Fibroblast of the aortic adventitia (primary cell): Measurements from ENCODE around the gene PDGFB. TPM values are rescaled to one million over a fixed set of nuclear protein-coding genes. Genes with fewer than 3 reads are reported as not detected.

Experiments
- DNase-seq: peaks from one replicate; pipeline ENCODE4 v3.0.0-alpha.2; 2010; ENCODE audit warnings: low read depth
- H3K4me3 ChIP-seq: 2 replicates; pipeline ENCODE4 v1.5.1; 2011; ENCODE audit warnings: low read depth, mild to moderate bottlenecking, control low read depth, low read length, moderate library complexity
- total RNA-seq: library from RNA; depleted of rRNA; stranded (reverse); fragments of >200 nt; gene quantifications from 2 replicates; pipeline ENCODE4 v1.2.3, GENCODE V29; 2012; ENCODE audit warnings: low replicate concordance
- TF ChIP-seq, protein P1 (sequence below): IDR thresholded peaks from 2 replicates; pipeline ENCODE4 v1.5.1; 2011; ENCODE audit warnings: mild to moderate bottlenecking, low read length, control low read depth, inconsistent platforms; ENCODE audit not compliant: insufficient read depth

Gene PDGFB
- total RNA-seq, 1 donor = 0.09 TPM

DNA sequence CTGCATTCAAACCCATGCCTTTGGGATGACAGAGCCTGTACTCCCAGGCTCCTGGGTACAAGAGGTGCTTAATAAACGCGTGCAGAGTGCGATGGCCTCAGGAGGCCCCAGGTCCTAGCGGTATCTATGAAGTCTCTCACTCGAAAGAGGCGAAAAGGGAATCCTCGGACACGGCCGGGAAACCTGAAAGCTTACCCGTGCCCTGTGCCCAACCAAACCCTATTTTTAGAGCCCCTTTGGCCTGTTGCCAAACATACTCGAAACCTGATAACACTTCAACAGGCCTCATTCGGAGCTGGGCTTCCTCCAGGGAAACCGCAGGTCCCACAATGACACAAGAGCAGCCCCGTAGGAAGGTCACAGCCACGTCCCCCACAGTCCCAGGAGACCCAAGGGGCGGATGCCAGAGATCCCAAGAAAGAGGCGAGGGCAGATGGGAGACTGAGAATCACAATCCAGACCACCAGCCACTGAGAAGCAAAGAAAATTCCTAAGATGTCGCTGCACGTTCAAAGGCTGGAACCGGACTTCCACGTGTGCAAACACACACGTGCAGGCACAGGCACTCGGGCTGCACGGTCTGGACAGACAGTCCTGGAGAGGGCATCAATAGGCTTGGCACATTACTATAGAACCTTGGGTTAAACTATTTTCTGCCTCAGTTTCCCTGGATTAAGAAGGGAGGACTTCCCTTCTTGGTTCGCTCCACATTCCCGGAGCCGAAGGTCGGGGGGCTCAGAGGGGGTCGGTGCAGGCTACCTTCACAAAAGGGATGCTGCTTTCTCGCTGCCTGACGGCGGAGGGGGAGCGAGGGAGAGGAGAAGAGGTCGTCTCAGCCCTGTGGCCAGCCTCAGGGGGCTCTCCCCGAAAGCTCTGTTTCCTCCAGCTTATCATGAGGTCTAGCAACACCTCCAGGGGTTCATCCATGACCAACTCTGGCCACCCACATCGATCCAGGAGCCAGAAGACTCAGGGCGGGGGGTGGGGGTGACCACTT is 8.2 kb downstream of the PDGFB start:
- TF ChIP-seq, protein P1, sequence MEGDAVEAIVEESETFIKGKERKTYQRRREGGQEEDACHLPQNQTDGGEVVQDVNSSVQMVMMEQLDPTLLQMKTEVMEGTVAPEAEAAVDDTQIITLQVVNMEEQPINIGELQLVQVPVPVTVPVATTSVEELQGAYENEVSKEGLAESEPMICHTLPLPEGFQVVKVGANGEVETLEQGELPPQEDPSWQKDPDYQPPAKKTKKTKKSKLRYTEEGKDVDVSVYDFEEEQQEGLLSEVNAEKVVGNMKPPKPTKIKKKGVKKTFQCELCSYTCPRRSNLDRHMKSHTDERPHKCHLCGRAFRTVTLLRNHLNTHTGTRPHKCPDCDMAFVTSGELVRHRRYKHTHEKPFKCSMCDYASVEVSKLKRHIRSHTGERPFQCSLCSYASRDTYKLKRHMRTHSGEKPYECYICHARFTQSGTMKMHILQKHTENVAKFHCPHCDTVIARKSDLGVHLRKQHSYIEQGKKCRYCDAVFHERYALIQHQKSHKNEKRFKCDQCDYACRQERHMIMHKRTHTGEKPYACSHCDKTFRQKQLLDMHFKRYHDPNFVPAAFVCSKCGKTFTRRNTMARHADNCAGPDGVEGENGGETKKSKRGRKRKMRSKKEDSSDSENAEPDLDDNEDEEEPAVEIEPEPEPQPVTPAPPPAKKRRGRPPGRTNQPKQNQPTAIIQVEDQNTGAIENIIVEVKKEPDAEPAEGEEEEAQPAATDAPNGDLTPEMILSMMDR = no peak
- no peak for DNase-seq
- H3K4me3 ChIP-seq = no peak overlapping the region

GRCh38 chr22:39234867-39235687 is 9.7 kb downstream of the PDGFB start:
- TF ChIP-seq, protein P1 = no peak
- no peak for DNase-seq
- no peak overlapping the region for H3K4me3 ChIP-seq

GRCh38 chr22:39234472-39234787 is 10.4 kb downstream of the PDGFB start:
- H3K4me3 ChIP-seq = no peak overlapping the region
- no peak for DNase-seq
- TF ChIP-seq, protein P1 = no peak

- no peak overlapping the region for H3K4me3 ChIP-seq
- no peak for DNase-seq
- TF ChIP-seq, protein P1 = no peak
Observed at GRCh38 chr22:39233710-39234471, 10.9 kb downstream of the PDGFB start.

DNA sequence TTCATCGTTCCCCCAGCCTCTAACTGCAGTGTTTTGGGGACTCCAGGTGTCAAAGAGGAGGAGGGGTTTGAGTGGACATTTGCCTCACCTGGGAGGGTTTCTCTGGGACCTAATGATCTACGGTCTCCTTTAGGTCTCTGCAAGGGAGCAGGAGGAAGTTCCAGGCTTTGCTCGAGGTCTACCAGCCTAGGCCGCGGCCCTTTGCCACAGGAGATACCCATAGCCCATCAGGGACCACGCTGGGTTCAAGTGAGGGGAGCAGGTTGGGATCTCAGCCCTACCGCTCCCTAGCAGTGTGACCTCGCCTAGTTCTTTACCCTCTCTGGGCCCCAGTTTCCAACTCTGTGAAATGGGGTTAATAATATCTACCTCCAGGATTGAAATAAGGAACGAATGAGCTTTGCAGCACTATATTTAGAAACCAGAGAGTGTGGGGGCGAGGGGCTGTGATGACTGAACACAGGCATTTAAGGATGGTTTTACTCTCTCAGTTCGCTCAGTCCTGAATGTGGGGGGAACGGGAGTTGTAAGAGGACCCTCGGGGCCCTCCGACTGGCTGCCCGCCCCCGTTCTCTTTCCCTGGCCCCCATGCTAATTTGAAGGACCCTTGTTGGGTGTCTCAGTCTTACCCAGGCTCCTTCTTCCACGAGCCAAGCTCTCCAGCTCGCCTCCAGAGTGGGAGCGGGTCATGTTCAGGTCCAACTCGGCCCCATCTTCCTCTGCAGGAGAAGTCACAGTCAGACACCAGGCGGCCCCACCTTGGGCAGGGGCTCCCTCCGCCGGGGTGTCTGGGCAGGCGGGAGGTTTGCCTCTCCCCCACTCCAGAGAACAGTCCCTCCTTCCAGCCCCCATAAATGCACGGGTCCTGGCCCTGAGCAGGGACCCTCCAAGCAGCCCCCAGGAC is 11.7 kb downstream of the PDGFB start:
- no peak for DNase-seq
- TF ChIP-seq, protein P1 = no peak
- H3K4me3 ChIP-seq = no peak overlapping the region
